HG03520 (cell line): ENCODE results near the gene TTC6.

Experiments
- ATAC-seq: cut with Tn5 transposase; IDR thresholded peaks from one replicate; pipeline ENCODE4 v1.9.1; 2021; ENCODE audit warnings: mild to moderate bottlenecking, moderate library complexity; ENCODE audit not compliant: unreplicated experiment

Gene TTC6

GRCh38 chr14:37618498-37619028, 23.1 kb downstream of the TTC6 start:
- no peak for ATAC-seq

- ATAC-seq: no peak
Observed at GRCh38 chr14:37620856-37621255, 25.4 kb downstream of the TTC6 start.

GRCh38 chr14:37622231-37622923, 26.9 kb downstream of the TTC6 start:
- ATAC-seq: no peak

GRCh38 chr14:37623426-37623951, 28.1 kb downstream of the TTC6 start:
- ATAC-seq: no peak

- ATAC-seq: no peak
Observed at GRCh38 chr14:37623971-37624370, 28.5 kb downstream of the TTC6 start.

GRCh38 chr14:37625597-37626595, 30.5 kb downstream of the TTC6 start:
- no peak for ATAC-seq

GRCh38 chr14:37637341-37637740, 41.9 kb downstream of the TTC6 start:
- ATAC-seq: no peak

GRCh38 chr14:37638599-37638998, 43.2 kb downstream of the TTC6 start:
- no peak for ATAC-seq

GRCh38 chr14:37641117-37641516, 45.7 kb downstream of the TTC6 start:
- ATAC-seq: no peak

- no peak for ATAC-seq
Observed at GRCh38 chr14:37642125-37642524, 46.7 kb downstream of the TTC6 start.

- no peak for ATAC-seq
Observed at GRCh38 chr14:37643701-37644100, 48.3 kb downstream of the TTC6 start.
